PC-9 (cell line): Measurements from ENCODE around the gene SH3BGR. TPM values are rescaled to one million over a fixed set of nuclear protein-coding genes. Genes with fewer than 3 reads are reported as not detected.

Experiments used
- BruUV-seq: library from RNA; stranded (reverse); fragments of 400-500 nt; replicated peaks from 2 replicates; lab custom pipeline; 2021; lab: Mats Ljungman, UMichigan
- CTCF ChIA-PET: fragments of 300-600 bp; sonication (Branson Sonifier 250); formaldehyde crosslinking; loops from one replicate; lab custom pipeline; 2022; ENCODE audit warnings: antibody characterized with exemption; lab: Charles Lee
- POLR2A ChIA-PET: fragments of 300-600 bp; sonication (Branson Sonifier 250); formaldehyde crosslinking; loops from one replicate; lab custom pipeline; 2022; ENCODE audit warnings: antibody characterized with exemption; ENCODE audit not compliant: unreplicated experiment; lab: Charles Lee
- DNase-seq, 2 experiments: peaks; one replicate each; pipeline versions ENCODE4 v3.0.0 to v3.0.0-alpha.2; 2015 to 2022; ENCODE audit warnings: mixed read lengths in 1 of 2
- H2AFZ ChIP-seq: fragments of 200-600 bp; sonication (generic); 2 replicates; pipeline ENCODE4 v1.8.1; 2017; ENCODE audit warnings: antibody characterized with exemption
- H3F3A ChIP-seq: fragments of 200-600 bp; sonication (generic); 2 replicates; pipeline ENCODE4 v1.8.1; 2017; ENCODE audit warnings: antibody characterized with exemption, mild to moderate bottlenecking, low read depth; ENCODE audit not compliant: insufficient read depth
- H3K27ac ChIP-seq: fragments of 200-600 bp; sonication (generic); 2 replicates; pipeline ENCODE4 v1.6.1; 2016; ENCODE audit warnings: mixed run types
- H3K27me3 ChIP-seq: fragments of 200-600 bp; sonication (generic); 2 replicates; pipeline ENCODE4 v1.6.1; 2016; ENCODE audit warnings: low read depth, mixed run types; ENCODE audit not compliant: insufficient read depth
- H3K36me3 ChIP-seq: fragments of 200-600 bp; sonication (generic); 2 replicates; pipeline ENCODE4 v1.6.1; 2016; ENCODE audit warnings: low read depth, mixed run types
- H3K4me1 ChIP-seq: fragments of 200-600 bp; sonication (generic); replicated peaks from 2 replicates; pipeline ENCODE4 v1.6.1; 2016; ENCODE audit warnings: mixed run types; ENCODE audit not compliant: insufficient read depth
- H3K4me2 ChIP-seq: fragments of 200-600 bp; sonication (generic); 2 replicates; pipeline ENCODE4 v1.6.1; 2017; ENCODE audit warnings: mixed run types
- H3K4me3 ChIP-seq: fragments of 200-600 bp; sonication (generic); 2 replicates; pipeline ENCODE4 v1.6.1; 2016; ENCODE audit warnings: mixed run types
- H3K79me2 ChIP-seq: fragments of 200-600 bp; sonication (generic); 2 replicates; pipeline ENCODE4 v1.6.1; 2017; ENCODE audit warnings: low read depth, mixed run types
- H3K9me2 ChIP-seq: fragments of 200-600 bp; sonication (generic); 2 replicates; pipeline ENCODE4 v1.8.1; 2017; ENCODE audit warnings: mild to moderate bottlenecking; ENCODE audit not compliant: insufficient read depth
- H3K9me3 ChIP-seq: fragments of 200-600 bp; sonication (generic); 2 replicates; pipeline ENCODE4 v1.8.1; 2016; ENCODE audit warnings: low read depth; ENCODE audit not compliant: insufficient read depth
- H4K20me1 ChIP-seq: fragments of 200-600 bp; sonication (generic); 2 replicates; pipeline ENCODE4 v1.8.1; 2017; ENCODE audit not compliant: insufficient read depth
- EZH2 ChIP-seq: fragments of 200-600 bp; sonication (generic); IDR thresholded peaks from 2 replicates; pipeline ENCODE4 v1.8.0; 2017; ENCODE audit warnings: antibody characterized with exemption, low read depth
- intact Hi-C: fragments of 100-400 bp; cut with micrococcal nuclease; formaldehyde crosslinking; loops from one replicate; pipeline ENCODE4 v1.10.0; 2022; ENCODE audit not compliant: unreplicated experiment
- total RNA-seq: library from RNA; stranded (reverse); gene quantifications from 2 replicates; pipeline ENCODE4 v1.2.3, GENCODE V29; 2021
- TF ChIP-seq, protein P1 (sequence below): fragments of 200-600 bp; sonication (generic); conservative IDR thresholded peaks from 2 replicates; pipeline ENCODE4 v1.6.1; 2017; ENCODE audit warnings: mixed run types, antibody characterized with exemption, mild to moderate bottlenecking, moderate library complexity

SH3BGR gene
- total RNA-seq, 1 experiment from 2014 or later: 4.5 TPM

DNA sequence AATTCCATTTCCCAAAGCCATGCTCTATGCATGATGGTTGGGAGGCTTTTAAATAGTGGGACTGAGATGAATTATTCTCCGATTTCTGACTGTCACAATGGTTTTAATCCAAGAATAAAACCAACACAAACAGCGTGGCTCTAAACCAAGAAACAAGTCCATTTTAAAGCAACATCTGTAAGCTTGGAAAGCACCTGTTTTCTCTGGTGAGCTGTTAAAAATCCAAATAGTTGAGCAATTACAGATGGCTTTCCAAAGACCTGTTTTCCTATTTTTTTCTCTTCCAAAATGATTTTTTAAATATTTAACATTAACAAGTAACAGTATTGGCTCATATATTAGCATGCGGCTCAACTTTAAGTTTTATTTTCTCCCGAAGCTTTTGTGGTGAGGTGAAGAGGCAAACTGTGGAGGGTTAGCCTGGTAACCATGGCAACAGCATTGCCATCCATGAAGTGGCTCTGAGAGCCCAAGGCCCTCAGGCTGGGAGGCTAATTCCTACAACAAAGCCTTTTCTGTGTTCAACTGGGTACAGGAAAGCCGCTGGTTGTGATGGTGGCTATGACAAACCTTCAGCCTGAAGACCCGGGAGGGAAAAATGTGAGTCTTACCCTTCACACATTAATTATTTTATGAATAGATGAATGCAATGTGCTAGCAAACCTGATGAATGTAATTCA, 104.3 kb downstream of the SH3BGR start:
- no TSS peak for BruUV-seq
- H3K4me1 ChIP-seq: no peaks in the 10 kb centered on the region
- no peak overlapping the region for H3K4me3 ChIP-seq
- no peaks in the 10 kb centered on the region for H3K79me2 ChIP-seq
- H3K36me3 ChIP-seq: no peaks in the 10 kb centered on the region
- no peak overlapping the region for H3K27ac ChIP-seq
- POLR2A ChIA-PET: no interaction called here
- DNase-seq: no peak
- H3F3A ChIP-seq: no peaks in the 10 kb centered on the region
- intact Hi-C loops: no loop called here
- H3K9me2 ChIP-seq: no peaks in the 10 kb centered on the region
- no peak overlapping the region for H2AFZ ChIP-seq
- TF ChIP-seq EZH2: no peak
- TF ChIP-seq, protein P1, sequence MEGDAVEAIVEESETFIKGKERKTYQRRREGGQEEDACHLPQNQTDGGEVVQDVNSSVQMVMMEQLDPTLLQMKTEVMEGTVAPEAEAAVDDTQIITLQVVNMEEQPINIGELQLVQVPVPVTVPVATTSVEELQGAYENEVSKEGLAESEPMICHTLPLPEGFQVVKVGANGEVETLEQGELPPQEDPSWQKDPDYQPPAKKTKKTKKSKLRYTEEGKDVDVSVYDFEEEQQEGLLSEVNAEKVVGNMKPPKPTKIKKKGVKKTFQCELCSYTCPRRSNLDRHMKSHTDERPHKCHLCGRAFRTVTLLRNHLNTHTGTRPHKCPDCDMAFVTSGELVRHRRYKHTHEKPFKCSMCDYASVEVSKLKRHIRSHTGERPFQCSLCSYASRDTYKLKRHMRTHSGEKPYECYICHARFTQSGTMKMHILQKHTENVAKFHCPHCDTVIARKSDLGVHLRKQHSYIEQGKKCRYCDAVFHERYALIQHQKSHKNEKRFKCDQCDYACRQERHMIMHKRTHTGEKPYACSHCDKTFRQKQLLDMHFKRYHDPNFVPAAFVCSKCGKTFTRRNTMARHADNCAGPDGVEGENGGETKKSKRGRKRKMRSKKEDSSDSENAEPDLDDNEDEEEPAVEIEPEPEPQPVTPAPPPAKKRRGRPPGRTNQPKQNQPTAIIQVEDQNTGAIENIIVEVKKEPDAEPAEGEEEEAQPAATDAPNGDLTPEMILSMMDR: no peak
- no peaks in the 10 kb centered on the region for H3K9me3 ChIP-seq
- H4K20me1 ChIP-seq: no peaks in the 10 kb centered on the region
- H3K4me2 ChIP-seq: no peak overlapping the region
- CTCF ChIA-PET: no interaction called here
- peaks cover 21% of the 10 kb centered on the region for H3K27me3 ChIP-seq

DNA sequence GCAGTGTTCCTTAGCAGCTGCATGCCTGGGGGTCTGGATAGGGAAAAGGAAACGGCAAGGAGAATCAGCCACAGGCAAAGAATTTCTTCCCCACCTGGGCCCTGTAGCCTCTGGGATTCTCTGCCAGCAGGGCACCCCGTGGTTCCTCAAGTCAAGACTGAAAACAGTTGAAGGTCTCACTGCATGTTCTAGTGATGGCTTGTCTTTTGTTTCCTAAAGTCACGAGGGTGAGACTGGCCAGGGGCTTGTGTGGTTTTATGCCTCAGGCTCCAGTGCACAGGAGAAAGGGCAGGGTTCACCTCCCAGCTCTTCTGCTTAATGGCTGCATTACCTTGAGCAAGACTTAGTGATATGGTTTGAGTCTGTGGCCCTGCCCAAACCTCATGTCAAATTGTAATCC, 107.7 kb downstream of the SH3BGR start:
- Histone ChIP-seq H3K27ac (no peak overlapping the region), H3K9me2 (no peaks in the 10 kb centered on the region), H2AFZ (no peak overlapping the region), H3K4me1 (no peaks in the 10 kb centered on the region), H3K4me3 (no peak overlapping the region), H3K4me2 (no peak overlapping the region), H3K27me3 (peaks cover 39% of the 10 kb centered on the region), H3F3A (no peaks in the 10 kb centered on the region), H3K9me3 (no peaks in the 10 kb centered on the region), H3K36me3 (no peaks in the 10 kb centered on the region), H4K20me1 (no peaks in the 10 kb centered on the region), H3K79me2 (no peaks in the 10 kb centered on the region)
- CTCF ChIA-PET: no interaction called here
- BruUV-seq: no TSS peak
- TF ChIP-seq, protein P1: no peak
- no peak for TF ChIP-seq EZH2
- intact Hi-C loops: no loop called here
- POLR2A ChIA-PET: no interaction called here
- DNase-seq: no peak

DNA sequence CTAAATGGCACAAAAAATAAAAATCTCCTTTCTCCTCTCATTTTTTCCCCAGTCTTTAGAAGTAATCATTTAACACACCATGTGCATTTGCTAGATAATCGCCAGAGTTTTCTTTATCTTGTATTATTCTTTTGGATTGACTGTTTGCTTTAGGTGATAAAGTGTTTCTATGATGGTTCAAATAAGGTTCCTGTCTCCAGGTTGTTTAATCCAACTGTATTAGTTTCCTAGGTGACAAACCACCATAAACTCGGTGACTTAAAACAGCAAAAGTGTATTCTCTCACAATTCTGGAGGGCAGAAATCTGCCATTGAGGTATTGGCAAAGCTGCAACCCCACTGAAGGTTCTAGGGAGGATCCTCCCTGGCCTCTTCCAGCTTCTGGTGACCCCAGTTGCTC, 109.4 kb downstream of the SH3BGR start:
- Histone ChIP-seq H3K27ac (no peak overlapping the region), H2AFZ (no peak overlapping the region), H3K79me2 (no peaks in the 10 kb centered on the region), H3K9me2 (no peaks in the 10 kb centered on the region), H3K36me3 (no peaks in the 10 kb centered on the region), H4K20me1 (no peaks in the 10 kb centered on the region), H3K4me3 (no peak overlapping the region), H3K4me2 (no peak overlapping the region), H3K4me1 (no peaks in the 10 kb centered on the region), H3K9me3 (no peaks in the 10 kb centered on the region), H3F3A (no peaks in the 10 kb centered on the region), H3K27me3 (peaks cover 39% of the 10 kb centered on the region)
- DNase-seq: no peak
- intact Hi-C loops: no loop called here
- no TSS peak for BruUV-seq
- TF ChIP-seq EZH2: no peak
- TF ChIP-seq, protein P1: no peak
- POLR2A ChIA-PET: no interaction called here
- CTCF ChIA-PET: no interaction called here
